A673 (cell line): ENCODE measurements around the gene KCNK1.

Experiments
- CTCF ChIP-seq: fragments of 300-800, 200-600 bp; sonication (generic); conservative IDR thresholded peaks from 2 replicates; pipeline ENCODE4 v1.5.1; 2017; ENCODE audit warnings: low read depth, mild to moderate bottlenecking, antibody characterized with exemption, low read length, moderate library complexity, mixed read lengths
- EZH2 ChIP-seq: fragments of 200-600 bp; sonication (generic); IDR thresholded peaks from 2 replicates; pipeline ENCODE4 v1.6.1; 2017; ENCODE audit warnings: borderline replicate concordance, low read depth, mild to moderate bottlenecking, mixed read lengths, antibody characterized with exemption, low read length; ENCODE audit not compliant: poor library complexity, severe bottlenecking

GRCh38 chr1:233610628-233611027, 3.3 kb upstream of the KCNK1 start:
- TF ChIP-seq CTCF (no peak), EZH2 (no peak)
